SK-N-SH (cell line): ENCODE measurements around the gene ZDHHC11B.

ENCODE experiments used
- EP300 ChIP-seq, 2 experiments: IDR thresholded peaks; 2 replicates each; pipeline versions ENCODE4 v1.4.0 to v1.6.1; 2012; ENCODE audit warnings: borderline replicate concordance in 1 of 2, low read depth in 1 of 2, low read length in 1 of 2
- SMC3 ChIP-seq: IDR thresholded peaks from 2 replicates; pipeline ENCODE4 v1.6.1; 2012; ENCODE audit warnings: low read depth, low read length, improper control_type of control experiment
- TF ChIP-seq, protein P1 (sequence below): fragments of 200-600 bp; sonication (generic); IDR thresholded peaks from 2 replicates; pipeline ENCODE4 v1.6.1; 2017; ENCODE audit warnings: antibody characterized with exemption, mild to moderate bottlenecking, moderate library complexity

DNA sequence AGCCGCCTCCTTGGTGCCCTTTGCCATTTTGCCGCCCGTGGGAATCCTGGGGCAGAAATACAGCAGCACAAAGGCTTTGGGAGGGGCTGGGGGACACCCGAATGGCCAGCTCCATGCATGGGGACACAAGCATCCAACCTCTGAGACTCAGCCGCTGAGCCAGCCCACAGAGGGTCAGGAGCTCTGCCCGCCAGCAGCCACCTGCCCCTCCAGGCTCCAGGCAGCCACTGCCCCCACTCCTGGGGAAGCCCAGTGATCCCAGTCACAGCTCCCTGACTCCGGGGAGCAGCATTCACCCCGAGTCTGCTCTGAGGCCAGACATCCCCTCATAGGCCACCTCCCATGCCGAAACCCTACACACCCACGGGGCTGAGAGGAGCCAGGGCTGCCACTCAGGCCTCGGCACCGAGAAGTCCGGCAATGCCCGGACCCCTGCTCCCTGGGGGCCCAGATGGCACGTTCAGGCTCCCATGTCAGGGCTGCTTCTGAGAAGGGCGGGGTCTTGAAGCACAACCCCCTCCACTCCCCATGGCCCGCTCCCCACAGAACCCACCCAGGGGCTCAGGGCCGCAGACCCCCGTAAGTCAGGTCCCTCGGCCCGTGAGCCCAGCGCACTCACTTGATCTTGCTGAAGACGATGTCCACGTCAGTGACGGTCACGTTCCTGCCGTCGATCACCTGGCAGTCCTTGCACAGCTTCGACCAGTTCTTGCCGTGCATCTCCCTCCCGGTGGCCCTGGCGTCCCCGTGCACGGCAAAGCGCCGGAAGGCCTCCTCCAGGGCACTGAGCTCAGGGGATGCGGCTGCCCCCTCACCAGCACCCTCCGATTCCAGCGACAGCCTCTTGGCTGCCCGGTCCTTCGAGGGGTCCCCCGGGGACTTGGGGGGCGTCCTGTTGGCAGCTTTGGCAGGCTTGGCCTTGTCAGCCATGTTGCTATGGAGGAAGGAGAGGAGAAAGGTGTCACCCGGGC, 107.1 kb downstream of the ZDHHC11B start:
- TF ChIP-seq, protein P1, sequence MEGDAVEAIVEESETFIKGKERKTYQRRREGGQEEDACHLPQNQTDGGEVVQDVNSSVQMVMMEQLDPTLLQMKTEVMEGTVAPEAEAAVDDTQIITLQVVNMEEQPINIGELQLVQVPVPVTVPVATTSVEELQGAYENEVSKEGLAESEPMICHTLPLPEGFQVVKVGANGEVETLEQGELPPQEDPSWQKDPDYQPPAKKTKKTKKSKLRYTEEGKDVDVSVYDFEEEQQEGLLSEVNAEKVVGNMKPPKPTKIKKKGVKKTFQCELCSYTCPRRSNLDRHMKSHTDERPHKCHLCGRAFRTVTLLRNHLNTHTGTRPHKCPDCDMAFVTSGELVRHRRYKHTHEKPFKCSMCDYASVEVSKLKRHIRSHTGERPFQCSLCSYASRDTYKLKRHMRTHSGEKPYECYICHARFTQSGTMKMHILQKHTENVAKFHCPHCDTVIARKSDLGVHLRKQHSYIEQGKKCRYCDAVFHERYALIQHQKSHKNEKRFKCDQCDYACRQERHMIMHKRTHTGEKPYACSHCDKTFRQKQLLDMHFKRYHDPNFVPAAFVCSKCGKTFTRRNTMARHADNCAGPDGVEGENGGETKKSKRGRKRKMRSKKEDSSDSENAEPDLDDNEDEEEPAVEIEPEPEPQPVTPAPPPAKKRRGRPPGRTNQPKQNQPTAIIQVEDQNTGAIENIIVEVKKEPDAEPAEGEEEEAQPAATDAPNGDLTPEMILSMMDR = no peak
- TF ChIP-seq SMC3 (no peak), EP300 (IDR thresholded peaks at IDR 0.05; ENCODE audit: borderline replicate concordance in 1 of 2, low read depth in 1 of 2, low read length in 1 of 2) (no peak)
